ENCODE measurements around the gene GCLC. TPM values are rescaled to one million over a fixed set of nuclear protein-coding genes. Genes with fewer than 3 reads are reported as not detected.
"Not testable (repeated sequence)": the region's sequence is repeated elsewhere in the genome, so short reads cannot be mapped to it uniquely, and the experiment has no call there.

The GCLC gene
- total RNA-seq, 1 donor, result 36.3 TPM

GRCh38 chr6:53565886-53566285 lies 21.0 kb upstream of the GCLC start:
- peak; percentile 42 for DNase-seq (ENCODE audit: low read depth)
- no peak overlapping the region for H3K4me3 ChIP-seq (ENCODE audit: low read depth, low read length)
- TF ChIP-seq CTCF (IDR thresholded peaks at IDR 0.05; ENCODE audit: insufficient read depth, low read depth, low read length), result no peak

GRCh38 chr6:53564401-53565065 lies 19.6 kb upstream of the GCLC start:
- H3K4me3 ChIP-seq (ENCODE audit: low read depth, low read length), result no peak overlapping the region
- no peak for TF ChIP-seq CTCF (IDR thresholded peaks at IDR 0.05; ENCODE audit: insufficient read depth, low read depth, low read length)
- no peak for DNase-seq (ENCODE audit: low read depth)

- no peak for TF ChIP-seq CTCF (IDR thresholded peaks at IDR 0.05; ENCODE audit: insufficient read depth, low read depth, low read length)
- no peak overlapping the region for H3K4me3 ChIP-seq (ENCODE audit: low read depth, low read length)
- DNase-seq (ENCODE audit: low read depth), result no peak
Measured at GRCh38 chr6:53556986-53557715, 12.2 kb upstream of the GCLC start.

- not testable (repeated sequence) for DNase-seq (ENCODE audit: low read depth)
Measured at GRCh38 chr6:53553600-53553999, 8.7 kb upstream of the GCLC start.

GRCh38 chr6:53551681-53552080 lies 6.8 kb upstream of the GCLC start:
- not testable (repeated sequence) for H3K4me3 ChIP-seq (ENCODE audit: low read depth, low read length); DNase-seq (ENCODE audit: low read depth)

More at GRCh38 chr6:53553600-53553999, 8.7 kb upstream of the GCLC start:
- not testable (repeated sequence) for H3K4me3 ChIP-seq (ENCODE audit: low read depth, low read length)

- DNase-seq (ENCODE audit: low read depth), result peak; percentile 97
- H3K4me3 ChIP-seq (ENCODE audit: low read depth, low read length), result peak overlapping the region; percentile 83
- TF ChIP-seq CTCF (IDR thresholded peaks at IDR 0.05; ENCODE audit: insufficient read depth, low read depth, low read length), result no peak
Measured at GRCh38 chr6:53547811-53548496, 3.1 kb upstream of the GCLC start.

- TF ChIP-seq CTCF (IDR thresholded peaks at IDR 0.05; ENCODE audit: insufficient read depth, low read depth, low read length), result no peak
- no peak for DNase-seq (ENCODE audit: low read depth)
- peak overlapping the region; percentile 83 for H3K4me3 ChIP-seq (ENCODE audit: low read depth, low read length)
Measured at GRCh38 chr6:53547166-53547810, 2.4 kb upstream of the GCLC start.

All from fibroblast of villous mesenchyme (primary cell).